GM12891 (cell line): ENCODE results near the gene TRIM59.
"Not testable (repeated sequence)": the region's sequence is repeated elsewhere in the genome, so short reads cannot be mapped to it uniquely, and the experiment has no call there.

Experiments used
- POLR2A ChIP-seq: IDR thresholded peaks from 2 replicates; pipeline ENCODE4 v1.6.1; 2011; ENCODE audit warnings: low read depth, low read length, control low read depth
- POLR2AphosphoS5 ChIP-seq: IDR thresholded peaks from 2 replicates; pipeline ENCODE4 v1.6.1; 2011; ENCODE audit warnings: low read depth, low read length, control low read depth
- TAF1 ChIP-seq: IDR thresholded peaks from 2 replicates; pipeline ENCODE4 v1.6.1; 2011; ENCODE audit warnings: low read depth, low read length, control low read depth

- TF ChIP-seq POLR2AphosphoS5, POLR2A, TAF1: not testable (repeated sequence)
Measured at GRCh38 chr3:160452251-160452650, 2.7 kb upstream of the TRIM59 start.
